NAMALWA (cell line): ENCODE results near the gene SELENOV.

Experiments used
- DNase-seq: peaks from one replicate; pipeline ENCODE4 v3.0.0-alpha.2; 2015; ENCODE audit warnings: low spot score

Gene SELENOV

DNA sequence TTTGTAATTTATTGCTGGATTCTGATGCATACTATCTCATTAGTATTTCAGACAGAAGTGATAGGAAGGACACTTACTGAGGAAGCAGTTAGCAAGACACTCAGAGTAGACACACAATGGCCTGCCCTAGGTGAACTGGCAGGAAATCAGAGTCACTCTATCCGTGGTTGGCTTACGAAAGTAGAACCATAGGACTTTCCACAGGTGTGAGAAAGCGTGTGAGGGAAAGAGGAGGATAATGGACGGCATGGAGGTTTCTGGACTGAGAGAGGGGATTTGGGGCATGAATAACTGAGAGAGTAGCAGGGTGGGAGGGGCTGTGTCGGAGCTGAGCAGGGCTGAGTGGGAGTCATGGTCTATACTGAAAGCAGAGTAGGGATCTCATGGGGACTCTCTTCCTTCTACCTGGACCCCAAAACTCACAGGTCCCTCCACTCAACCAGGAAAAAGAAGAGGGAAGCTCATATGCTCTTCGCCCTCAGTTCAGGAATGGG, 43.7 kb downstream of the SELENOV start:
- no peak for DNase-seq

GRCh38 chr19:39563408-39563807, 48.5 kb downstream of the SELENOV start:
- DNase-seq = no peak

GRCh38 chr19:39566064-39566463, 51.1 kb downstream of the SELENOV start:
- no peak for DNase-seq

DNA sequence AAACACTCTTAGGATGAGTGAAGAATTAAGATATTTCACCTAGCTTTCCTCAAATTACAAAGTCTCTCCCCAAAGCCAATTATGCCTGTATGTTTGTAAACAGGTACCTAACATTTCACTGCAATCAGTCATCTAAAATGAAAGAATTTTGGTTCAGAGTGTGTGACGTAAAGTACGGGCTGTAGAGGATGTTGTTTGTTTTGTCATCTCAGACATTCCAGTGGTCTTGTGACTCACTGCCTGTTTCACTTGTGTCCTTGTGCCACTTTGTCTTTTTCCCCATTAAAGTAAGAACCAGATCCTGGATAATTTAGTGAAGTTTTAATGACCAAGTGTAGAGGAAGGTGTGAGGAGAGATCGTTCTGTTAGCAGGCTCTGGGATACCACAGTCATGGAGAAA, 53.7 kb downstream of the SELENOV start:
- DNase-seq = no peak
